GM23248 (cell line): ENCODE results near the gene PTPRE. TPM values are rescaled to one million over a fixed set of nuclear protein-coding genes. Genes with fewer than 3 reads are reported as not detected.

ENCODE experiments used
- DNase-seq: peaks from one replicate; pipeline ENCODE4 v3.0.0-alpha.2; 2015
- H2AFZ ChIP-seq: fragments of 200-600 bp; sonication (generic); 2 replicates; pipeline ENCODE4 v1.6.1; 2016; ENCODE audit warnings: antibody characterized with exemption
- H3F3A ChIP-seq: fragments of 200-600 bp; sonication (generic); 2 replicates; pipeline ENCODE4 v1.6.1; 2016; ENCODE audit warnings: mild to moderate bottlenecking, antibody characterized with exemption, mixed run types; ENCODE audit not compliant: insufficient read depth
- H3K27ac ChIP-seq: fragments of 200-600 bp; sonication (generic); 2 replicates; pipeline ENCODE4 v1.5.1; 2016; ENCODE audit warnings: mild to moderate bottlenecking
- H3K27me3 ChIP-seq: fragments of 200-600 bp; sonication (generic); replicated peaks from 2 replicates; pipeline ENCODE4 v1.6.1; 2016; ENCODE audit warnings: mild to moderate bottlenecking; ENCODE audit not compliant: insufficient read depth
- H3K36me3 ChIP-seq: fragments of 200-600 bp; sonication (generic); 2 replicates; pipeline ENCODE4 v1.6.1; 2016; ENCODE audit warnings: low read depth, mild to moderate bottlenecking
- H3K4me1 ChIP-seq: fragments of 200-600 bp; sonication (generic); 2 replicates; pipeline ENCODE4 v1.6.1; 2016; ENCODE audit warnings: mild to moderate bottlenecking; ENCODE audit not compliant: insufficient read depth
- H3K4me2 ChIP-seq: fragments of 200-600 bp; sonication (generic); one replicate; pipeline ENCODE4 v1.6.1; 2016; ENCODE audit warnings: mild to moderate bottlenecking; ENCODE audit not compliant: unreplicated experiment
- H3K4me3 ChIP-seq: fragments of 200-600 bp; sonication (generic); 2 replicates; pipeline ENCODE4 v1.5.1; 2016; ENCODE audit warnings: mild to moderate bottlenecking
- H3K79me2 ChIP-seq: fragments of 200-600 bp; sonication (generic); 2 replicates; pipeline ENCODE4 v1.6.1; 2016; ENCODE audit warnings: mild to moderate bottlenecking; ENCODE audit not compliant: insufficient read depth
- H3K9ac ChIP-seq: fragments of 200-600 bp; sonication (generic); 2 replicates; pipeline ENCODE4 v1.6.1; 2016; ENCODE audit warnings: mild to moderate bottlenecking
- H3K9me2 ChIP-seq: fragments of 200-600 bp; sonication (generic); 2 replicates; pipeline ENCODE4 v1.6.1; 2016; ENCODE audit warnings: mixed run types, mild to moderate bottlenecking, moderate library complexity; ENCODE audit not compliant: insufficient read depth
- H3K9me3 ChIP-seq: fragments of 200-600 bp; sonication (generic); one replicate; pipeline ENCODE4 v1.6.1; 2017; ENCODE audit warnings: low read depth
- H4K20me1 ChIP-seq: fragments of 200-600 bp; sonication (generic); 2 replicates; pipeline ENCODE4 v1.6.0; 2016; ENCODE audit not compliant: insufficient read depth
- EZH2 ChIP-seq: fragments of 200-600 bp; sonication (generic); IDR thresholded peaks from 2 replicates; pipeline ENCODE4 v1.6.1; 2018; ENCODE audit warnings: antibody characterized with exemption, mild to moderate bottlenecking; ENCODE audit not compliant: insufficient read depth, poor library complexity, severe bottlenecking
- EZH2phosphoT487 ChIP-seq: fragments of 200-600 bp; sonication (generic); IDR thresholded peaks from 2 replicates; pipeline ENCODE4 v1.6.1; 2018; ENCODE audit warnings: antibody characterized with exemption, moderate library complexity, mild to moderate bottlenecking, low read depth; ENCODE audit not compliant: insufficient read depth
- WGBS, 2 experiments: methylation state at CpG; one replicate each; pipeline ENCODE4 v1.1.6; 2015 to 2017; ENCODE audit warnings: low lambda C conversion rate in 2 of 2, low coverage in 1 of 2; ENCODE audit errors: missing lambda C conversion rate in 2 of 2; 5-methylcytosine and 5-hydroxymethylcytosine counted together
- in situ Hi-C: fragments of 300-500 bp; cut with MboI; formaldehyde crosslinking; loops from 2 replicates; pipeline ENCODE4 v1.15.0; 2020
- polyA plus RNA-seq: library from polyadenylated mRNA; unstranded; fragments of >200 nt; fragmentation: Nextera tagmentation; extraction: Ambion mirVana; gene quantifications from 2 replicates; pipeline ENCODE4 v1.2.1, GENCODE V29; 2016
- total RNA-seq: library from RNA; depleted of rRNA; stranded (reverse); fragments of >200 nt; shearing (Covaris generic); gene quantifications from 2 replicates; pipeline ENCODE4 v1.2.3, GENCODE V29; 2014

The PTPRE gene
- total and polyA plus RNA-seq, 2 experiments from 2014 or later, result 2.7 to 4.7 TPM

GRCh38 chr10:128056303-128057050 lies 149.6 kb downstream of the PTPRE start:
- H3K4me3 ChIP-seq, result no peak overlapping the region
- in situ Hi-C loops, result no loop called here
- H3K4me1 ChIP-seq, result no peaks in the 10 kb centered on the region
- H3F3A ChIP-seq, result no peaks in the 10 kb centered on the region
- H3K27ac ChIP-seq, result no peak overlapping the region
- H3K9me2 ChIP-seq, result no peaks in the 10 kb centered on the region
- TF ChIP-seq EZH2 (no peak), EZH2phosphoT487 (no peak)
- H2AFZ ChIP-seq, result no peak overlapping the region
- H3K9ac ChIP-seq, result no peak overlapping the region
- no peaks in the 10 kb centered on the region for H3K27me3 ChIP-seq
- DNase-seq, result no peak
- H3K36me3 ChIP-seq, result no peaks in the 10 kb centered on the region
- no peaks in the 10 kb centered on the region for H3K79me2 ChIP-seq
- H4K20me1 ChIP-seq, result no peaks in the 10 kb centered on the region
- no peaks in the 10 kb centered on the region for H3K9me3 ChIP-seq
- WGBS, 2 experiments, result 77 to 80% methylated on average over 17 of the region's 17 CpGs
- H3K4me2 ChIP-seq, result no peak overlapping the region

- Histone ChIP-seq H3K27ac (no peak overlapping the region), H3F3A (no peaks in the 10 kb centered on the region), H3K9me3 (no peaks in the 10 kb centered on the region), H3K79me2 (no peaks in the 10 kb centered on the region), H3K9ac (no peak overlapping the region), H3K27me3 (no peaks in the 10 kb centered on the region), H3K4me2 (no peak overlapping the region), H4K20me1 (no peaks in the 10 kb centered on the region), H3K36me3 (no peaks in the 10 kb centered on the region), H2AFZ (no peak overlapping the region), H3K4me1 (no peaks in the 10 kb centered on the region), H3K9me2 (no peaks in the 10 kb centered on the region), H3K4me3 (no peak overlapping the region)
- TF ChIP-seq EZH2 (no peak), EZH2phosphoT487 (no peak)
- 85 to 89% methylated on average over 9 of the region's 9 CpGs for WGBS, 2 experiments
- no peak for DNase-seq
- in situ Hi-C loops, result no loop called here
Observed at GRCh38 chr10:128058106-128058749, 151.3 kb downstream of the PTPRE start.

GRCh38 chr10:128058750-128059134 lies 151.8 kb downstream of the PTPRE start:
- no peak for DNase-seq
- H3K4me3 ChIP-seq, result no peak overlapping the region
- no peak overlapping the region for H2AFZ ChIP-seq
- TF ChIP-seq EZH2phosphoT487 (no peak), EZH2 (no peak)
- no peak overlapping the region for H3K27ac ChIP-seq
- no peaks in the 10 kb centered on the region for H3K4me1 ChIP-seq
- in situ Hi-C loops, result no loop called here
- H4K20me1 ChIP-seq, result no peaks in the 10 kb centered on the region
- H3K9me3 ChIP-seq, result no peaks in the 10 kb centered on the region
- H3K79me2 ChIP-seq, result no peaks in the 10 kb centered on the region
- H3F3A ChIP-seq, result no peaks in the 10 kb centered on the region
- H3K9ac ChIP-seq, result no peak overlapping the region
- no peak overlapping the region for H3K4me2 ChIP-seq
- H3K36me3 ChIP-seq, result no peaks in the 10 kb centered on the region
- H3K9me2 ChIP-seq, result no peaks in the 10 kb centered on the region
- no peaks in the 10 kb centered on the region for H3K27me3 ChIP-seq

GRCh38 chr10:128059266-128059981 lies 152.5 kb downstream of the PTPRE start:
- H3F3A ChIP-seq, result no peaks in the 10 kb centered on the region
- H3K4me1 ChIP-seq, result peaks cover 5% of the 10 kb centered on the region
- no peaks in the 10 kb centered on the region for H3K79me2 ChIP-seq
- no peak for TF ChIP-seq EZH2
- TF ChIP-seq EZH2phosphoT487, result no peak
- H3K9ac ChIP-seq, result no peak overlapping the region
- H3K36me3 ChIP-seq, result no peaks in the 10 kb centered on the region
- DNase-seq, result no peak
- H3K4me2 ChIP-seq, result no peak overlapping the region
- 76% methylated on average over 15 of the region's 15 CpGs for WGBS, 2 experiments
- H3K9me2 ChIP-seq, result no peaks in the 10 kb centered on the region
- H3K9me3 ChIP-seq, result no peaks in the 10 kb centered on the region
- H4K20me1 ChIP-seq, result no peaks in the 10 kb centered on the region
- H3K27ac ChIP-seq, result no peak overlapping the region
- no peaks in the 10 kb centered on the region for H3K27me3 ChIP-seq
- in situ Hi-C loops, result no loop called here
- no peak overlapping the region for H3K4me3 ChIP-seq
- H2AFZ ChIP-seq, result no peak overlapping the region
